T-helper 22 cell (primary cell): Measurements from ENCODE around the gene DEF6.
A peak's percentile ranks its signal among the peaks of the same experiment; 100 is the strongest.

ENCODE experiments used
- DNase-seq: peaks from one replicate; pipeline ENCODE4 v3.0.0-alpha.2; 2020; ENCODE audit warnings: low read depth

The DEF6 gene

GRCh38 chr6:35297601-35298481 is at the start of gene DEF6:
Gene DEF6, plus strand, starts transcription at chr6:35297818. Its CDS starts 39 bp downstream, at chr6:35297857.
- DNase-seq = peak; percentile 77

- DNase-seq = no peak
Measured at GRCh38 chr6:35248300-35248699, 49.3 kb upstream of the DEF6 start.

GRCh38 chr6:35248965-35249364 is 48.7 kb upstream of the DEF6 start:
- DNase-seq = no peak

- DNase-seq = no peak
Measured at GRCh38 chr6:35251949-35252348, 45.7 kb upstream of the DEF6 start.

GRCh38 chr6:35253249-35253648 is 44.4 kb upstream of the DEF6 start:
- no peak for DNase-seq

- no peak for DNase-seq
Measured at GRCh38 chr6:35258336-35258735, 39.3 kb upstream of the DEF6 start.

GRCh38 chr6:35258858-35259193 is 38.8 kb upstream of the DEF6 start:
- no peak for DNase-seq

- DNase-seq = peak; percentile 92
Measured at GRCh38 chr6:35259194-35259947, 38.2 kb upstream of the DEF6 start, which contains the start of gene ZNF76. Gene ZNF76, plus strand, starts transcription at chr6:35259735. Its CDS starts 21,417 bp downstream, at chr6:35281152.

GRCh38 chr6:35259948-35260590 is 37.5 kb upstream of the DEF6 start:
- peak; percentile 84 for DNase-seq

- DNase-seq = no peak
Measured at GRCh38 chr6:35260591-35261570, 36.7 kb upstream of the DEF6 start.

- no peak for DNase-seq
Measured at GRCh38 chr6:35262596-35262995, 35.0 kb upstream of the DEF6 start.

GRCh38 chr6:35264550-35265274 is 32.9 kb upstream of the DEF6 start:
- no peak for DNase-seq

GRCh38 chr6:35265523-35265922 is 32.1 kb upstream of the DEF6 start:
- no peak for DNase-seq

- DNase-seq = no peak
Measured at GRCh38 chr6:35267446-35267845, 30.2 kb upstream of the DEF6 start.

GRCh38 chr6:35267897-35268296 is 29.7 kb upstream of the DEF6 start:
- DNase-seq = no peak

- no peak for DNase-seq
Measured at GRCh38 chr6:35272005-35272404, 25.6 kb upstream of the DEF6 start.

GRCh38 chr6:35273822-35274559 is 23.6 kb upstream of the DEF6 start:
- DNase-seq = no peak

- no peak for DNase-seq
Measured at GRCh38 chr6:35275744-35276260, 21.8 kb upstream of the DEF6 start.

GRCh38 chr6:35278708-35279107 is 18.9 kb upstream of the DEF6 start:
- no peak for DNase-seq

GRCh38 chr6:35280903-35281302 is 16.7 kb upstream of the DEF6 start:
- DNase-seq = no peak
